Stimulated activated CD8-positive, alpha-beta memory T cell treated with anti-CD3 and anti-CD28 coated beads, Interleukin-15, amount 100 ng/mL, for 24 hours (primary cell): ENCODE results near the gene SGCD.

Experiments
- DNase-seq: peaks from one replicate; pipeline ENCODE4 v3.0.0-alpha.2; 2020; ENCODE audit warnings: low read depth

Gene SGCD

GRCh38 chr5:156778752-156779151 lies 451.8 kb downstream of the SGCD start:
- no peak for DNase-seq

GRCh38 chr5:156779436-156779835 lies 452.5 kb downstream of the SGCD start:
- no peak for DNase-seq

- no peak for DNase-seq
Observed at GRCh38 chr5:156783092-156783491, 456.1 kb downstream of the SGCD start.

- no peak for DNase-seq
Observed at GRCh38 chr5:156794687-156795086, 467.7 kb downstream of the SGCD start.

DNA sequence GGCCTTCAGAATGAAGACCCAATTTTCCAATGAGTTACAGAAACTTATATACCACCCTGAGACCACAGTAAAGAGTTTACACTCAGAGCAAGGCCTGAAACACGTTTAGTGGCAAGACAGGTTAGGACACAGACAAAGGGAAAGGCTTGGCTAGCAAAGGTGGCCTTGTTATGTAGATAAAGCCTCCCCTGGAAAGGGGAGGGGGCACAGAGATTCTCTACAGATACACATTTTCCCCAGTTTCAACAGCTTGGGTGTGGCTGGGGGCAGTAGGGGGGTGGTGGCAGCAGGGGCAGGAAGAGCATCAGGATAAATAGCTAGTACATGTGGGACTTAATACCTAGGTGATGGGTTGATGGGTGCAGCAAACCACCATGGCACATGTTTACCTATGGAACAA lies 471.2 kb downstream of the SGCD start:
- DNase-seq: no peak

- DNase-seq: no peak
Observed at GRCh38 chr5:156799171-156799570, 472.2 kb downstream of the SGCD start.

DNA sequence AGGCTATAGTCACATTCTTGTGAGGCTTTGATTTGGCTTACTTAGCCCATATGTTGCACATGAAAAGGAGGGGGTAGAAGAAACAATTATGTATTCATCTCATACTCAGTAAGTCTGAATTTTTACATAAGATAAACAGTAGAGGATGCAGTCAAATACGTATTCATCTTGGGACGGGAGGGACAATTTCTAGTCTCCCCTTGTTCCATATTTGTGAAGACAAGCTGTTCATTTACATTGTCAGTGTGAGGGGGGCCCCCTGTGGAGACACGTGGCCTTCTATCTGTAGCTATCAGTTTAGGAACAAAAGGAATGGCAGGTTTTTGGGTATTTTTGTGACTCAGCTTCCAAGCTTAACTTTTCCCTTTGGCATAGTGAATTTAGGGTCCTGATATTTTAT lies 474.0 kb downstream of the SGCD start:
- no peak for DNase-seq

DNA sequence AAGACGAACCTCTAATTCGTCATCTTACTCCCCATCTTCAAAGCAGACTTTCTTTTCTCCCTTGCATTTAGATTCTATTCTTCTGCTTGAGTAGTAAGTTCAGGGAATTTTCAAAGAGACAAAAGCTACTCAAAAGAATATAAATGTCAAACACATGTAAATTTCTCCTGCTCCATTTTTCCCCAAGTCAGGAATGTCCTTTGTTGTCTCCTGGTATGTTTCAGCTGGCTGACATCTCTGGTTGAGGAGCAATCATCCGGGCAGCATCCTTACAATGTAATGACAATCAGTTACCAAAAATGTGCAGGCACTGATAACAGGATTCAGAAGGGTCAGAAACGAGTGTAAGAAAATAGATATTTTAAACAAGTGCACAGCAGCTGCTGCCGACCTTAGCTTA lies 475.5 kb downstream of the SGCD start:
- DNase-seq: no peak

DNA sequence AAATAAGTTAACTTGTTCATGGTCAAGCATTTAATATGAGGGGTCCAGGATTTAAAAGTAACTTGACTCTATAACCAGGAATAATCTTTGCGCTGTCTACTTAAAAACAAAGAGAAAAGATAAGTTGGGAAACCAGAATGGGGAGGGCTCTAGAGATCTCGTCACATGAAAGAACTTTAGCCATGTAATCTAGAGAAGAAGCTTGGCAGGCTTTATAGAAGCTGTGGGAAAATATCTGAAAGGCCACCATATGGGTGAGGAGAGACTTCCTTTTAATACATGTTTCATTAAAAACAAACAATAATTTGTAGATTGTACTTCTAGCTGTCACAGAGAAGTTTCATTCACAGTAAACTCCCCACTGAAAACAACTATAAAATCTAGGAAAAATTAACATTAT lies 476.4 kb downstream of the SGCD start:
- no peak for DNase-seq

GRCh38 chr5:156812959-156813358 lies 486.0 kb downstream of the SGCD start:
- DNase-seq: no peak

GRCh38 chr5:156815988-156816599 lies 489.1 kb downstream of the SGCD start:
- DNase-seq: no peak
